ENCODE results near the gene UBALD2.
A peak's percentile ranks its signal among the peaks of the same experiment; 100 is the strongest.
"Not testable (repeated sequence)": the region's sequence is repeated elsewhere in the genome, so short reads cannot be mapped to it uniquely, and the experiment has no call there.

The UBALD2 gene

DNA sequence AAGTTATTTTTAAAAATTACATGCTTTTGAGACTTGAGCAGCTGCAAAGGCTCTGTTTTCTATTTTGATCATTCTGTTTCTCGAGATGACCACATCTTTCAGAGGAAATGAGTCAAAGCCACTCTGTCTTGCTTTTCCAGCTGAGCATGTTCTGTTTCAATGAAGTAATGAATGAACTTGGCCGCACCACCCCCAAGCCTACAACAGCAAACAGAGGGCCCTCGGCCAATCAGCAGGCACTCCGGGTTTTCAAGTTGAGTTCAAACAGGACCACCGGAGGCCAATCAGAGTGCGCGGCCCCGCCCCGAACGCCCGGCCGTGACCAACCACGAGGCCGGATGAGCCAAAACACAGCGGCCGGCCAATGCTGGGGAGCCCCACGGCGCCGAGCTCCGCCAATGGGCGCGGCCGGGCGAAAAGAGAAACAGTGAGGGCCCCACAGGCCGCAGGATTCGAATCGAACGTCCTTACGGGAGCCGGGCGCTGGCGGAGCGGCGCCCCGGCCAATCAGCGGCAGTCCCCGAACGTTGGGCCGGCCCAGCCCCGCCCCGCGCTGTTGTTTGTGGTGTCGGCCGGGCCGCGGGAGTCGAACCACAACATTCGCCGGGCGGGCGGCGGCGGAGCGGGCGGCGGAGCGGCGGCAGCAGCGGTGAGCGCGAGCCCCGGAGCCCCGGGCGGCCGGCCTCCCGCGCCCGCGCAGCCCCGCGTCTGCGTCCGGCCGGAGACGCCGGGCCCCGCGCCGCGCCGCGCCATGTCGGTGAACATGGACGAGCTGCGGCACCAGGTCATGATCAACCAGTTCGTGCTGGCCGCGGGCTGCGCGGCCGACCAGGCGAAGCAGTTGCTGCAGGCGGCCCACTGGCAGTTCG lies at the start of gene UBALD2:
TSS of gene UBALD2 (plus strand) at position 594 of the 869 bp plus-strand sequence. CDS start at position 752, 158 bp downstream.
- DNase-seq (ENCODE audit: low spot score): peak; percentile 99

DNA sequence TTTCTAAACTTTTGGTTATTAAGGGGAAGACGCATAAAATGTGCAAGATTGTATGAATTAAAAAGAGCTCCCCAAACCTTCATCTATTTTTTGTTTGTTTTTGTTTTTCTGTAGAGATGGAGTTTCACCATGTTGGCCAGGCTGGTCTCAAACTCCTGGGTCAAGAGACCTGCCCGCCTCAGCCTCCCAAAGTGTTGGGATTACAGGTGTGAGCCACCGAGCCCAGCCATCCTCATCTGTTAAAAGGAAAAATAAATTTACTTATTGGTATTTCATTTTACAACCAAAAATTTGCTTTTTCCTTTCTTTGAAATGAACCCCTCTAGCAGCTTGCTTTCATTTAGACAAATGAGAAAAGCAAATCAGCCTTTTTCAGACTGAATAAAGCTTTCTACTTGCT lies 48.1 kb upstream of the UBALD2 start:
- DNase-seq (ENCODE audit: low spot score): no peak

DNA sequence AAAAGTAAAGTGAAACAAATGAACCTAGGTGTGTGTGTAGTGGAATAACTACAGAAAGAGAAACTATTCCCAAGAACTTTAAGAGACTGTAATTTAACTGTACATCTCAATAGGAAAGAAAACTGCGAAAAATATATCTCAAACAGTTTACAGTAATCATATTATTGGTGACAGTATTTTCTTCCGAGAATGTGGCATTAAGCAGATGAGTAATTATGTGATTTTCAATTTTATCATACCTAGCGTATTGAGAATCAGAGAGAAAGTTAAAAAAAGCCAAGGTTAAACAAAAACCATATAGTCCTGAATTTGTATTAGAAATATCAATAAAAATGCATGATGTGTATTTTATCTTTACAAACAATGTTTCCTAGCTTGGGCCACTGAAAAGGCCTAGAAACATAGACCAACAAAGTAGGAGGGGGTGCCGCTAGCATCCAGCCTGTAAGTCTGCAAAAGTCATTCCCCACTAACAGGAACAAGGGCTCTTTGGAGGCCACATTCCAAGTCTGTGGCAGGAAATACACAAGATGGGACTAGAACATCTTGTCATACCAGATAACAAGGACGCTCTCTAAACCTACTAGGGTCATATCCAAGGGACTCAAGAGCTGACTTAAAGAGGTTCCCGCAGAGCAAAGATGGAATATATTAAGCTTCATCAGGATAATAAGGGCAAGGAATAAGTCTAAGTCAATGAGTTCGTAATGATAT lies 45.3 kb upstream of the UBALD2 start:
- no peak for DNase-seq (ENCODE audit: low spot score)

DNA sequence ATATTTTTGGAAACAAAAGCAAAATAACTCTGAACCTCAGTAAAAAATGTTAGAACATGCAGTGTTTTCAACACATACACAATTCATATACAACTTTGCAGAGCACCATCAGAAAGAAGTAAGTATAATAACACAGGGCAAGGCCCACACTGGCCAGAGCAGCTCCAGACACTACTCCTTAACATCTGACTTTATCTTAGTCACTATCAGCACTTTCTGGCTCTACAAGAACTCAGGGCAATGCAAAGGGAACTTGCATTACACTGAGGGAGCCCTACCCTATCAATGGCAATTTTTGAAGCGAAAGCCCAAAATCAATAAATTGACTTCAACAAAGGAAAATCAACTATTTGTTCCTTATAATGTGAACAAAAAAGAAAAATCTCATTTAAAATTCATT lies 41.3 kb upstream of the UBALD2 start:
- no peak for DNase-seq (ENCODE audit: low spot score)

DNA sequence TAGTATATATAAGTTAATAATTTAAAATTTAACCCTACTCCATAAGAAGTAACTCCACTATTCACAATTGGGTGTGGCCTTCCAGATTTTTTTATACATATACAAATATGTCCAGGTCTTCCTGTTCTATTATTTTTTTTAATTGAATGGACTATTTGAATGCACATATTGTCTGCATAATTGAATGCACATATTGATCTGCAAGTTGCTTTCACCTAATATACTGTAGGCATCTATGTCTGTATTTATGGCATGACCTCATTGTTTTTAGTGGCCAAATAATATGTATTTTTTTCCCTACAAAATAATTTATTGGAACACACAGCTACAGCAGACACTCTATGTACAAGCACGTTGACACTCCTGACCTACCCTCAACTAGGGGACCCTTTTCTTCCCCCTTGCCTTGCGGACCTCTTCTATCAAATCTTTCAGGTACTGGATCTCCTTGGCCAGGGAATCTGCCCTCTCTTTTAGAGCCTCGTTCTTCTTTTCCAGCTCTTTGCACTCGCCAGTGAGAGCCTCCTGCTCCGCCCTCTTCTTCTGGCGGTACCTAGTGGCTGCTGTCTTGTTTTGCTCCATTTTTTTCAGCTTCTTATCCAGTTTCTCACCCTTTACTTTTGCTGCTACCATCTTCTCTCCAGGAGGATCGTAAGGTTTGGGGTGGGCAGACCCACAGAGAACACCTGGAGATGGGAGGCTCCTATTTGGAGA lies 39.6 kb upstream of the UBALD2 start:
- not testable (repeated sequence) for DNase-seq (ENCODE audit: low spot score)

DNA sequence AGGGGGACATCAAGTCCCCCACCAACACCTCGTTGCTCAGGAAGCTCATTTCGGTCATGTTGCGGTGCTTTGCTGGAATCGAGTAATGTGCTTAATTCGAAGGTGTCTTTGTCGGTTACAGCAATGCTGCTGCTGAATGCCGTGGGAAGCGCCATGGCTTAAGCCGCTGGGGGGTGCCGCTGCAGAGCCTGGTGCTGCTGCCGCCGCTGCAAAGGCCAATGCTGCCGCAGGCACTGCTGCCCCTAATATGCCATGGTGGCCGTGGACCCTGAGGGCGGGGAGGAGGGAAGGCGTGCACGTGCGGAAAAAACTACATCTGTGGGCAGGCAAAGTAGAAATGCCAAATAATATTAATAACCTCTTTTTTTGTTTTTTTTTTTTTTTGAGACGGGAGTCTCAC lies 38.4 kb upstream of the UBALD2 start:
- not testable (repeated sequence) for DNase-seq (ENCODE audit: low spot score)

DNA sequence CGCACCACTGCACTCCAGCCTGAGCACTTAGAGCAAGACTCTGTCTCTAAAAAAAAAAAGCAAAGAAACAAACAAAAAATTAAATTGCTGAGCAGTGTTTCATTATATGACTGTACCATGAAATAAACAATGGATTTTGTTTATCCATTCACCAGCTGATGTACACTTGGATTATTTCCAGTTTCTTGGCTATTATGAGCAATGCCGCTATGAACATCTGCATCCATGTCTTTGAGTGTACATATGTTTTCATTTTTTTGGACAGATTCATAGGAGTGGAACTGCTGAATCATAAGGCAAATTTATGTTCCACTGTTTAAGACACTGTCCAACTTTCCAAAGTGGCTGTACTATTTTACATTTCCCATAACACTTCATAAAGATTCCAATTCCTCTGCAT lies 32.8 kb upstream of the UBALD2 start:
- no peak for DNase-seq (ENCODE audit: low spot score)

DNA sequence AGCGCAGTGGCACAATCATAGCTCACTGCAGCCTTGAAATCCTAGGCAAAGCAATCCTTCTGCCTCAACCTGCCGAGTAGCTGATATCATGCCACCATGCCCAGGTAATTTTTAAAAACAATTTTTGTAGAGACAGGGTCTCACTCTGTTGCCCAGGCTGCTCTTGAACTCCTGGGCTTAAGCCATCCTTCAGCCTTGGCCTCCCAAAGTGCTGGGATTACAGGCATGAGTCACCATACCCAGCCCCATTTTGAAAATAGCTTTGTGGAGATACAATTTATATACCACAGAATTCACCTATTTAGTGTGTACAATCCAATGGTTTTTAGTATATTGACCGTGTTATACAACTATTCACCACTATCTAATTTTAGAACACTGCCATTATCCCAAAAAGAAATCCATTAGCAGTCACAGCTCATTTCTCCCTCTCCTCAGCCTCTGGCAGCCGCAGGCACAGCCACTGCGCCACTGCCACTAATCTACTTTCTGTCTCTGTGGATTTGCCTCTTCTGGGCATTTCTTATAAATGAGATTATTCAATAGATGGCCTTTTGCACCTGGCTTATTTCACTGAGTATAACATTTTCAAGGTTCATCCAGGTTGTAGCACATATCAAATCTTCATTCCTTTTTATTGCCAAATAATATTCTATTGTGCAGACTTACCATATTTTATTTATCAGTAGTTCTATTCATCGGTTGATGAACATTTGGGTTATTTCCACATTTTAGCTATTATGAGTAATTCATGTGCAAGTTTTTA lies 31.4 kb upstream of the UBALD2 start:
- no peak for DNase-seq (ENCODE audit: low spot score)

DNA sequence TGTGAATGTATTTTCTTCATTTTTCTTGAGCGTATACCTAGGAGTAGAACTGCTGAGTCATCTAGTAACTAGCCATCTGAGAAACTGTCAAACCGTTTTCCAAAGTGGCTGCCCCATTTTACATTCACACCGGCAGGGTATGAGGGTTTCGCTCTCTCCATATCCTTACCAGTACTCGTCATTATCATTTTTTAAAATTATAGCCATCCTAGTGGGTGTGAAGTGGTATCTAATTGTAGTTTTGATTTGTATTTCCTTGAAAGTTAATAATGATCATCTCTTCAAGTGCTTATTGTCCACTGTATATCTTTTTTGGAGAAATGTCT lies 30.8 kb upstream of the UBALD2 start:
- no peak for DNase-seq (ENCODE audit: low spot score)

DNA sequence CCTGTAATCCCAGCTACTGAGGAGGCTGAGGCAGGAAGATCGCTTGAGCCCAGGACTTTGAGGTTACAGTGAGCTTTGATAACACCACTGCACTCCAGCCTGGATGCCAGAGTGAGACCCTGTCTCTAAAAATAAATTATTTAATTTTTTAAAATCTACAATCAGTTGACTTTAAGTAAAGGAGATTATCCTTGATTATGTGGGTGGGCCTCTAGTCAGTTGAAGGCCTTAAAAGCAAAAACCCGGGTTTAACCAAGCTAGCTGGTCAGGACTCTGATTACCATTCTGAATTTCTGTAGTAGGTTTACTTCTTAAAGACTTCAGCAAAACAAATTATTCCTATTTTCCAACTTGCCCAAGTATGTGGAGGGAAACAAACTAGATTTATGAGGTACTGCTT lies 29.3 kb upstream of the UBALD2 start:
- DNase-seq (ENCODE audit: low spot score): no peak

DNA sequence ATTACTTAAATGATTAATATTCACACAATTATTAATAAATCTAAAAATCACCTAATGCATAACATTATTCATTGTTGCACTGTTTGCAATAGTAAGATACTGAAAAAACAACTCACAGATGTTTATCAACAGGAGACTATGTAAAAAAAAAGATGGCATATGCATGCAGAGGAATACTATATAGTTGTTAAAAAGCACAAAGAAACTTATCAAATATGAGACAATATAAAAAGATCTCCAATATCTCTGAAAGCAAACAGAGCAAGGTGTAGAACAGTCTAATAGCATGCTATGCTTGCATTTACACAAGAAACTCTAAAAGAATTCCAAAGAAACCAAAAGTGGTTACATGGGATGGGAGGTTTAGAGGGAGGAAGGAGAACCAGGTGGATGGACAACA lies 28.5 kb upstream of the UBALD2 start:
- no peak for DNase-seq (ENCODE audit: low spot score)

DNA sequence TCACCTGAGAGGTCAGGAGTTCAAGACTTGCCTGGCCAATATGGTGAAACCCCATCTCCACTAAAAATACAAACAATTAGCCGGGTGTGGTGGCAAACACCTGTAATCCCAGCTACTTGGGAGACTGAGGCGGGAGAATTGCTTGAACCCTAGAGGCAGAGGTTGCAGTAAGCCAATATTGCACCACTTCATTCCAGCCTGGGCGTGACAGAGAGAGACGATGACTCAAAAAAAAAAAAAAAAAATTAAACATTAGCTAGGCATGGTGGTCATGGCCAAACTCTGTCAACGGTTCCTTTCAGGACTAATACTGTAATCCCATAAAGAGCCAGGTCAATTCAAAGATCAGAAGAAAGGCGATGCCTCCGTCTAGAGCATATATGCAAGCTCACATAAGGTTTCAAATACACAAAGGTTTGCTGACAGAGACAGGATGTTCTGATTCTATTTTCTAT lies 27.3 kb upstream of the UBALD2 start:
- DNase-seq (ENCODE audit: low spot score): no peak

DNA sequence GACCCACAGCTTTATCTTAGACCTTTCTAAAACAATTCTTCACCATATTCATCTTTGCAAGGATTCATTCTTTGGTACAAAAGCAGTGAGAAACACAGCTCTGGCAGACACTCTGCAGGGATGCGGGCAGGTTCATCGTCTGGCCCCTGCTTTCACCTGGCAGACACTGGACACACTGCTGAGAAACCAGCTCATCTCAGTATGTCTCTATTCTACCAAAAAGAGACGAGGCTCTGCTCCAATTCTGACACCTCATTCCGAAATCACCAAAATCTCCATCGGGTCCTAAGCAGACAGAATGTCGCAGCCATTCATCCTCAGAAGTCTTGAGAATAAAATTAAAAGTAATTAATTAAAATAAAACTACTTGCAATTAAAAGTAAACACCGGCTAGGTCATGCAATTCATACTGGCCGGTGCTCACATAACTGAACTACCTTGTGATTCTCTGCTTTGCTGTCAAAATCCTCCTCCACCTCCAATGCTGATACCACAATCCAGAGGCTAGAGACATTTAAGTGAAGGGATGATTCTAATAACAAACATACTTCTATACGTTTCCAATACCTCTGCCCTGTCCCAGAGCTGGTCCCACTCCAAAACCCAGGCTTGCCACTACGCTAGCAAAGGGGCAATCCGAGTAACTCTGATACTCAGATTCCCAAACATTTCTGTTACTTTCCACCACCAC lies 26.2 kb upstream of the UBALD2 start:
- peak; percentile 83 for DNase-seq (ENCODE audit: low spot score)

DNA sequence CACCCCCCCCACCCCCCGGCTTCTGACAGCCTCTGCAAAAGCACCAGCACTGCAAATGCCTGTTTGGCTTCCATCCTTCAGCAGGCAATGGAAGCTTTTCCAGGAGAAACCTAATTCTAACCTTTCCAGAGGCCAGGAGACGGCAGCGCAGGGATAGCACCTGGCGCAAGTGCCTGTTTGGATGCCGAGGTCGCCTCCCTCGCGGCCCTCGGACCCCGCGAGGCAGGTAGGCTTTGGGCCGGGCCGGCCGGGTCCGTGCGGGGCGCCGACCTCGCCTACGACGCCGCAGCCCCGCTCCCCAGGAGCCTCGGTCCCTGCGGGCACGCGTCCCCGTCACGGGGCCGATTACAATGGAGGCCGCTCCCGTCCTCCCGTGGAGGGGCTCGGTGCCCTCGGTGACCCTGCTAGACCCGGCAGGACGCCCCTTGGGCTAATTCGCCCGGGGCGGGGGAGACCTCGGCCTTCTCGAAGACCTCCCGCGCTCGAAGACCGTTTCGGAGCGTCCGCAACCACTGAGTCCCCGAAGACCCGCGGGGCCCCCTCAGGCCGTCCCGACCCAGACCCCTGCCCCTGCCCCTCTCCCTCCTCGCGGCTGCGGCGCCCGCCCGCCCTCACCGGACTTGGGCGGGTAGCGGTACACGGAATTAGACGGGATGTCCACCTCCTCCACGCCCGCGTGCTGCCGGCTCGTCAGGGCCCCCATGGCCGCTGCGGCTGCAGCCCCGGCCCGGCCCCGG lies 25.4 kb upstream of the UBALD2 start:
- DNase-seq (ENCODE audit: low spot score): no peak

DNA sequence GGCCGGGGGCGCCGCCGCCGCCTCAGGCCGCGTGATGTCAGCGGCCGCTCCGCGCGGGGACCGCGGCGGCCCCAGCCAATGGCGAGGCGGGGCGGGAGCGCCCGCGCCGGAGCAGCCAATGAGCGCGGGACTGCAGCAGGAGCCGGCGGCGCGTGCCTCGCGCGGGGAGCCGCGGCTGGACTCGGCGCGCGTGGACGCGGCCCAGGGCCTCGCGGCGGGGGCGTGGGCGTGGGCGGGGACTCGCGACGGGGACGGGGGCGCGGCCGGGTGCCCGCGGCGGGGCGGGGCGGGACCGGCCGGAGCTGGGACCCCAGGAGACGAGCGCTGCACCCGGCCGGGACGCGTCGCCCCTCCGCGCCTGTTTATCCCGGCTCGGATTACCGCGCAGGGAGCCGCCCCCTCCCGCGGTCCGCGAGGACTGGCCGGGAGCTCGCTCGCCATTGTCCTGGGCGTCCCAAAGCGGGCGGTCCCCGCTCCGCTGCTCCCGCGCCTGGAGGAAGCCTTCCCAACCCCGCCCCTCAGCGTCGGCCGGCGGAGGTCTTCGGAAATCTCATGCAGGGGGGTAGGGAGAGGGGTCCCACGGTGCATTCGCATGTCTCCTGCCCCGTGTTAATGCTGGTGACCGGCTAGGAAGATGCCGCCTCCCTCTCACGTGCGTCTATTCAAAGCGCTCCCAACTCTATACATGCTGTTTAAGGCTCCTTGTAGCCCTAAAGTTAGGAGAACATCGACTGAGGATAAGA lies 24.5 kb upstream of the UBALD2 start, which contains the start of gene RNF157:
TSS of gene RNF157 (minus strand) at position 33 of the 743 bp plus-strand sequence. CDS start 253 bp downstream, outside the sequence.
- peak; percentile 31 for DNase-seq (ENCODE audit: low spot score)

DNA sequence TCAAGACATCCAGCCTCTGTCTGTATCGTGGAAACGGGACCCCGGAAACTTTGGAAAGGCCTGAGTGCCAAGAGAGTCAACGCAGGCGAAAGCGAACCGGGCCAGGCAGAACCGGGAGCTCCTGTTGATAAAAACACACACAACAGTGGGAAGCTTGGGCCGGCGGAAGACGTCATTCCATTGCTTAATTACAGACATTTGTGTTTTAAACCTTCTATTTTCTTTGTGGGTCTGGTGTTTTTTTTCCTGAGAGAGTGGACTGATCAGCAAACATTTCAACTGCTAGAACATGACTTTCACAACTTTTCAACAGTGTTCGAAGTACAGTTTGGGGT lies 24.0 kb upstream of the UBALD2 start:
- DNase-seq (ENCODE audit: low spot score): no peak

DNA sequence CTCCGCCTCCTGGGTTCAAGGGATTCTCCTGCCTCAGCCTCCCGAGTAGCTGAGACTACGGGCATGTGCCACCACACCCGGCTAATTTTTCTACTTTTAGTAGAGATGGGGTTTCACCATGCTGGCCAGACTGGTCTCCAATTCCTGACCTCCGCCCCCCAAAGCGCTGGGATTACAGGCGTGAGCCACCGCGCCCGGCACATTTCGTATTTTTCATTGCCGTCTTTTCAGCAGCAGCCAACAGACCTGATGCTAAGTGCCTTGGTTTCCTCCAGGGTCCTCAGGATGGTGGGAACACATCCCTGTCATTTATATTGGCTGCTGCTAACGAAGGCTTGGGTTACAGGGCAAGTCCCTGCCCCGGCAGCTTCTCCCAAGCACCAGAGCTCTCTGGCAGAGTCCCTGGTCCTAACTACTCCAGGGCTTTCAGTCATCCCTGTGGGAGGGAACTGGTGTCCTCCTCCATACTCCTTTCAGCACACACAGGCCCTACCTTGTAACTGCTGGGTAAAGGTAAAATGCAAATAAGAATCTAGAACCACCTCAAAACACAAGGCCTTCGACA lies 23.4 kb upstream of the UBALD2 start:
- no peak for DNase-seq (ENCODE audit: low spot score)

DNA sequence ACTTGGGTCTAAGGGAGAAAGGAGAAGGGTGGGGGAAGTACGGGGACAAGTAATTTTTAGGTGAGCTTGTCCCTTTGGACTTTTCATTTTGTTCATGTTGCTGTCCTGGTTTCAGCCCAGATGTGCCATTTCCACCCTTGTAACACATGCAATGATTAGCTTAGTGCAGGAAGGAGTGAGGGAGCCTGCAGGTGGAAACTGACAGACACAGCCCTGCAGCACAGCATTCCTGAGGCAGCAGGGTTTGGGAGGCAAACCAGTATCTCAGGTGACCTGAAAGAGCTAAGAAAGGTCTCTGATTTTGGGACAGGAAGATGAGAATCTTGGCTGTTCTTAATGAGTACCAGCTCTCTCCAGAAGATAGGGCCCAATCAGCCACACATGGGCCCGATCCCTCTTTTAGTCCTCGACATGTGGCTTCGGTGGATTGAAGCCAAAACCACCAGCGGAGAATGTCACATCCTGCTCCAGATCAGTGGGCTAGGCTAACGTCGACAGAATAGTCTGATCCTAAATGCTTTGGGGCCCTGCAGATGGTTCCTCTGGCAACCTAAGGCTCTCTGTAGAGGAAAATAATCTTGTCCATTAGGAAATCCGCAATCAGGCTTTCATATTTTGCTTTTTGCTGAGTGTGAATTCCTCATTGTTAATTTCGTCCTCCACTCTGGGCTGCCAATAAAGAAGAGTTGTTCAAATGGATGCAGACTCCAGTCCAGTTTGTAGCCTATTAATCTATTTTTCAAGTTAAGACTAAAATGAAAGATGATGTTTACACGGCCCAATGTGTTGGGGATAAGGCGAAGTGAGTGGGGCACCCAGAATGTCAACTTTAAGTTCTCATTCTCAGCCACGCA lies 21.1 kb upstream of the UBALD2 start:
- no peak for DNase-seq (ENCODE audit: low spot score)

DNA sequence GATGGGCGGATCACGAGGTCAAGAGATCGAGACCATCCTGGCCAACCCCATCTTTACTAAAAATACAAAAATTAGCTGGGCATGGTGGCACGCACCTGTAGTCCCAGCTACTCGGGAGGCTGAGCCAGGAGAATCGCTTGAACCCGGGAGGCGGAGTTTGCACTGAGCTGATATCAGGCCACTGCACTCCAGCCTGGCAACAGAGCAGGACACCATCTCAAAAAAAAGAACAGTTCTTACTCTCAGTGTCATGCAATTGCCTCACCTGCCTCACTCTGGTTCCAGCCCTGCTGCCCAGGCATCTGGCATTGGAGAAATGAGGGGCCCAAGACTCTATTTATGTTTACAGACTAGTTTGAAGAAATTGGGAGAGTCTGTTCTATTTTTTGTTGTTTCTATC lies 20.4 kb upstream of the UBALD2 start:
- not testable (repeated sequence) for DNase-seq (ENCODE audit: low spot score)

Data from cerebellar cortex (tissue), 1 donor.